ENCODE results near the gene LRCH2.

LRCH2 gene

GRCh38 chrX:115067812-115068211 lies 166.1 kb downstream of the LRCH2 start:
- no peak for DNase-seq (ENCODE audit: low read depth, low spot score)

- no peak for DNase-seq (ENCODE audit: low read depth, low spot score)
These were observed 168.6 kb downstream of the LRCH2 start for GRCh38 chrX:115065304-115065703.

Measured in iPS DF 19.7 (cell line).